ENCODE results near the gene SYF2. TPM values are rescaled to one million over a fixed set of nuclear protein-coding genes. Genes with fewer than 3 reads are reported as not detected.

Gene SYF2
- total RNA-seq, 6 experiments from 2014 or later: 11.0 to 21.8 (median 16.8) TPM

DNA sequence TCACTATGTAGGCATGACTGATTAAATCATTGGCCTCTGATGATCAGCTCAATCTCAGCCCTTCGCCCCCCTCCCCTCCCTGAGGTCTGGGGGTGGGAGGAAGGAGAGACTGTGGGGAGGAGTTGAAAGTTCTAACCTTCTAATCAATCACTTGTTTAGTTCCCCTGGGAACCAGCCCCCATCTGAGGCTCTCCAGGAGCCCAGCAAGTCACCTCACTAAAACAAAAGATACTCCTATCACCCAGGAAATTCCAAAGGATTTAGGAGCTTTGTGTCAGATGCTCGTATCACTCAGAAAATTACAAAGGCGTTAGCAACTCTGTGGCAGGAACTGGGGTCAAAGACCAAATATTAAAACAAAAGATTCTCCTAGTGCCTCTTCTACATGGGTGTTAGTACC is 21.6 kb downstream of the SYF2 start:
- H3K27me3 ChIP-seq: no peaks in the 10 kb centered on the region

DNA sequence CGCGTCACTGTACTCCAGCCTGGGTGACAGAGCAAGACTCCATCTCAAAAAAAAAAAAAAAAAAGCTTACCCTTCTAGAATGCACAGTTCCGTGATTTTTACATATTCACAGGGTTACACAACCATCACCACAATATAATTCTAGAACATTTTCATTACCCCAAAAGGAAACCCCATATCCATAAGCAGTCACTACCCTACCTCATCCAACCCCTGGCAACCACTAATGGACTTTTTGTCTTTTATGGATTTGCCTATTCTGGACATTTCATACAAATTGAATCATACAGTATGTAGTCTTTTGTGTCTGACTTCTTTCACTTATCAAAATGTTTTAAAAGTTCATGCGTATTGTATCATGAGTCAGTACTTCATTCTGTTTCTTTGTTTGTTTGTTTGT is 22.8 kb downstream of the SYF2 start:
- 76% methylated on average over 4 of the region's 4 CpGs for WGBS (ENCODE audit: insufficient coverage, low coverage, low lambda C conversion rate, missing lambda C conversion rate)
- intact Hi-C loops (cut with DNase I): loop anchor here in 1 of 2 donors (10.0 kb wide), 1 partner anchor 95 kb away; no protein-coding TSS in a partner anchor
- no peak overlapping the region for H3K4me3 ChIP-seq
- H3K36me3 ChIP-seq: no peaks in the 10 kb centered on the region
- no peaks in the 10 kb centered on the region for H3K4me1 ChIP-seq
- ATAC-seq: no peak
- DNase-seq: no peak
- no peaks in the 10 kb centered on the region for H3K27me3 ChIP-seq
- no peak for TF ChIP-seq POLR2A (IDR thresholded peaks at IDR 0.05)
- TF ChIP-seq, protein P1, sequence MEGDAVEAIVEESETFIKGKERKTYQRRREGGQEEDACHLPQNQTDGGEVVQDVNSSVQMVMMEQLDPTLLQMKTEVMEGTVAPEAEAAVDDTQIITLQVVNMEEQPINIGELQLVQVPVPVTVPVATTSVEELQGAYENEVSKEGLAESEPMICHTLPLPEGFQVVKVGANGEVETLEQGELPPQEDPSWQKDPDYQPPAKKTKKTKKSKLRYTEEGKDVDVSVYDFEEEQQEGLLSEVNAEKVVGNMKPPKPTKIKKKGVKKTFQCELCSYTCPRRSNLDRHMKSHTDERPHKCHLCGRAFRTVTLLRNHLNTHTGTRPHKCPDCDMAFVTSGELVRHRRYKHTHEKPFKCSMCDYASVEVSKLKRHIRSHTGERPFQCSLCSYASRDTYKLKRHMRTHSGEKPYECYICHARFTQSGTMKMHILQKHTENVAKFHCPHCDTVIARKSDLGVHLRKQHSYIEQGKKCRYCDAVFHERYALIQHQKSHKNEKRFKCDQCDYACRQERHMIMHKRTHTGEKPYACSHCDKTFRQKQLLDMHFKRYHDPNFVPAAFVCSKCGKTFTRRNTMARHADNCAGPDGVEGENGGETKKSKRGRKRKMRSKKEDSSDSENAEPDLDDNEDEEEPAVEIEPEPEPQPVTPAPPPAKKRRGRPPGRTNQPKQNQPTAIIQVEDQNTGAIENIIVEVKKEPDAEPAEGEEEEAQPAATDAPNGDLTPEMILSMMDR (IDR thresholded peaks at IDR 0.05): no peak
- no peak overlapping the region for H3K27ac ChIP-seq
- no peaks in the 10 kb centered on the region for H3K9me3 ChIP-seq

More for the DNA sequence above, 21.6 kb downstream of the SYF2 start:
- Histone ChIP-seq H3K4me3 (no peak overlapping the region), H3K4me1 (no peaks in the 10 kb centered on the region), H3K36me3 (no peaks in the 10 kb centered on the region), H3K9me3 (no peaks in the 10 kb centered on the region), H3K27ac (no peak overlapping the region)
- 36% methylated on average over 3 of the region's 3 CpGs for WGBS (ENCODE audit: insufficient coverage, low coverage, low lambda C conversion rate, missing lambda C conversion rate)
- DNase-seq (no peak), ATAC-seq (no peak)
- TF ChIP-seq, protein P1 (IDR thresholded peaks at IDR 0.05): no peak
- TF ChIP-seq POLR2A (IDR thresholded peaks at IDR 0.05): no peak
- intact Hi-C loops (cut with DNase I): no loop called here

DNA sequence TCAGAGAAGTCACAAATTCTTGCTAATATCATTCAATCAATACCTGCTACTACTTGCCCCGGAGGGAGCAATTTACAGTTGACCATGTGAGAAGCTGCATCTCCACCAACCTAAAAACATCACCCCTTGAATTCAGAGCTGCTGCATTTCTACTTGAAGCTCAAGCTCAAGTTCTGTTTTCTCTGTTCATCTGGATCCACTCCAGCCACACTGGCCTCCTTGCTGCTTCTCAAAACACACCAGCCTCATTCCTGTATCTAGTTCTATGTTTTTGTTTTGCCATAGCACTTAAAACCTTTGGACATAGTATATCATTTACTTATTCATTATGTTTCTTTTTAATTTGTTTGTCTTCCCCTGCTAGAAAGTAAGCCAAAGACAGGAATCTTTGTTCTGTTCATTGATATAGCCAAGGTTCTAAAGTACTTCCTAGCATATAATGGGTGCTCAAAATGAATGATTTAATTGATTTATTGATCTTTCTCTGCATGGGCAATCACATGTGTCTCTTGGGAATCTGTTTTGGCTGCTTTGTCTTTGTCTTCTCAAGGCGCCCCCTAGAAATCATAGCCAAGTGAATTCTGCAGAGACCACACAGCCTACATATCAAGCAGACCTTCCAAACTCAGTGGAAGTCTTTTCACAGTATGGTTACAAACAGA is 23.6 kb downstream of the SYF2 start:
- WGBS (ENCODE audit: insufficient coverage, low coverage, low lambda C conversion rate, missing lambda C conversion rate): 43% methylated on average over 2 of the region's 2 CpGs

DNA sequence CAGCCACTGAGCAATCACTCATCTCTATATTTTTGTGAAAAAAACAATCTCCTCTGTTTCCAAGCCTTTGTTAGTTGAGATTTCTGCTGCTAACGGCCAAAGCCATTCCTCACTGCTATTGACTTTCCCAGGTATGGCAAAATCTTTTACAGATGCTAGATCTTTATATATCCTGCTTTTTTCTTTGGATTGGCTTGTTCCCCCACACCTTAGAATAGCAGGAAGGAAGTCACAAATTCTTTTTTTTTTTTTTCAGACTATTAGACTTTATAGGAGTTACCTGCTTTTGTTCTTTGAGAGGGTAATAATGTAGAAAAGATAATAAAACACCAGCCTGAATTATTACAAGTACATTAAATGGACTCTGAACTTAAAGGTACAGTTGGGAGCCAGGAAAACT is 24.2 kb downstream of the SYF2 start:
- no peaks in the 10 kb centered on the region for H3K27me3 ChIP-seq
- no peak overlapping the region for H3K4me3 ChIP-seq
- H3K27ac ChIP-seq: no peak overlapping the region
- TF ChIP-seq, protein P1 (IDR thresholded peaks at IDR 0.05): no peak
- TF ChIP-seq POLR2A (IDR thresholded peaks at IDR 0.05): no peak
- ATAC-seq: no peak
- 83% methylated on average over 1 of the region's 1 CpG for WGBS (ENCODE audit: insufficient coverage, low coverage, low lambda C conversion rate, missing lambda C conversion rate)
- no peaks in the 10 kb centered on the region for H3K36me3 ChIP-seq
- H3K9me3 ChIP-seq: no peaks in the 10 kb centered on the region
- DNase-seq: no peak
- no peaks in the 10 kb centered on the region for H3K4me1 ChIP-seq
- intact Hi-C loops (cut with DNase I): loop anchor here in 1 of 2 donors (10.0 kb wide), 1 partner anchor 93 kb away; no protein-coding TSS in a partner anchor

More for the DNA sequence above, 23.6 kb downstream of the SYF2 start:
- Histone ChIP-seq H3K9me3 (no peaks in the 10 kb centered on the region), H3K27ac (no peak overlapping the region), H3K4me3 (no peak overlapping the region), H3K4me1 (no peaks in the 10 kb centered on the region), H3K36me3 (no peaks in the 10 kb centered on the region), H3K27me3 (no peaks in the 10 kb centered on the region)
- TF ChIP-seq POLR2A (IDR thresholded peaks at IDR 0.05): no peak
- TF ChIP-seq, protein P1 (IDR thresholded peaks at IDR 0.05): no peak
- ATAC-seq (no peak), DNase-seq (no peak)
- intact Hi-C loops (cut with DNase I): loop anchor here in 1 of 2 donors (10.0 kb wide), 1 partner anchor 94 kb away; no protein-coding TSS in a partner anchor
